ENCODE measurements around the gene ALDH4A1.

ALDH4A1 gene

GRCh38 chr1:18939398-18940302 is 37.3 kb upstream of the ALDH4A1 start:
- DNase-seq, result no peak

DNA sequence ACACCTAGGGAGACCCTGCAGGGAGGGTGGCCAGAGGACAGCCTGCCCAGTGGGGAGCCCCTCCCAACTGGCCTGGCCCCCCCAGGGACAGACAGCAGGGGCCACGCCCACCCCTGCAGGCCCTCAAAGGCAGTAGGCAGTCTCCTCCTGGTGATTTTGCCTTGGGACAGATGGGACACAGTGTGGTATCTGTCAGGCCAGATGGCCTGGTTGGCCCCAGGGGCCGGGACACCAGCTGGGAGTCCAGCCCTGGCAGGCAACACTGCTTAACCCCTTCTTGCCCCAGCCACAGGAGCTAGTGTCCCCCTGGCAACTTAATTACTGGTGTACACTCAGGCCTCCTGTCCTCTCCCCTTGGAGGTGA is 36.3 kb upstream of the ALDH4A1 start:
- peak; percentile 42 for DNase-seq

DNA sequence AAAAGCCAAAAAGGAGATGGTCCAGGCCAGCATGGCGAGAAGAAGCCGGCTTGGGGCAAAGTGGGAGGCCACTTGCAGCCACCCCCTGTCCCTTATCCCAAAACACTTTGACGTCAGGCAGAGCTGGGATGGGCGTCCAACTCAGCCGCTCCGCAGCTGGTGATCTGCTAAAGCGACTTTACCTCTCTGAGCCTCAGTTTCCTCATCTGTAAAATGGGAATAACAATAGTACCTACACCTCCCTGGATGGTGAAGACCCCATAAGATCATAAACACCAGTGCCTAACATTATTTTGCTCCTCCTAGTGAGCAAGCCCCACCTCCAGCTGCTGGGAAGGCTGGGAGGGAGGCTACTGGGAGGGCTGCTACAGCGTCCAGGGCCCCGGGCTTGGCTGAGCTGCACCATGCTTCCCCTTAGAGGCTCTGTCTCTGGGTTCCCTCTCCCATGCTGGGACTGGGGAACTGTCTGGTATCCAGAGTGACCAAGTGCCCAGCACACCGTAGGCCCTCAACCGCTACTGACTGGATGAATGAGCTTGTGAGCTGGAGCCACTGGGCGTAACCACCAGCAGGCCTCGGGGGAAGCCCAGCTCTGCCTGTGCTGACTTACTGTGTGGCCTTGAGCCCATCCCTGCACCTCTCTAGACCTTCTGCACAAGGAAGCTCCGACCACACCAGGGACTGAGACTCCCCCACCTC is 35.8 kb upstream of the ALDH4A1 start:
- no peak for DNase-seq

DNA sequence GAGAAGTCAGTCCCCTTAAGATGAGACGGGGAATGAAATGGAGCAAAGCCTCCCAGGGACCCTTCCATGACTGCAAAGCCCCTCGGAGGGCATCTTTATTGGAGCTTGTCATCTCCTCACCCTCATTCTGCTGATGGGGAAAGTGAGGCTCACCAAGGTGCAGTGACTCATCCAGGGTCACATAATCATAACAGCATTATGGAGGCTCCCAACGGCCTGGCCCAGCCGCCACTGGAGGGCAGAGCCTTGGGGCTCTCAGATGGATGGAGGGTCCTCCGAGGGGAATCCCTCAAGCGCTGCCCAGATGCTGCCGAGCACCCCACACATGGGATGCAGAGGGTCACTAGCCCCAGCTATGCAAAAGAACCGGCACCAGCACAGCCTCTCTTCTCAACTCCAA is 35.2 kb upstream of the ALDH4A1 start:
- DNase-seq, result no peak

GRCh38 chr1:18936814-18937481 is 34.6 kb upstream of the ALDH4A1 start:
- DNase-seq, result no peak

DNA sequence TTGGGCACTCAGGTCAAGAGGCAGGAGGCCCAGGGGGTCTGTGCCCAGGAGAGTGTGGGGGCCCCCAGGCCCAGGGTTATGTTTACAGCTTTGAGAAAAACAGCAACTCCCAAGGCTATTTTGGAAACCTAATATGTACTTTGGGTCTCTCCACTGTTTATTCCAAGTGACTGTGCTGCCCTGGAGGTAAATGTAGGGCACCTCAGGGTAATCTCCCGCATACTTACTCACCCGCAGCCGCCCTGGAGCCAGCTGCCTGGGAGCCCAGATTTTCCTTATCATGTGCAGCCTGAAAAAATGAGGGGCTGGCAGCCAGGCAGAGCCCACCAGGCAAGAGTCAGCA is 34.1 kb upstream of the ALDH4A1 start:
- DNase-seq, result no peak

- no peak for DNase-seq
Measured at GRCh38 chr1:18934205-18935000, 32.0 kb upstream of the ALDH4A1 start.

GRCh38 chr1:18932879-18933278 is 30.5 kb upstream of the ALDH4A1 start:
- no peak for DNase-seq

GRCh38 chr1:18932387-18932786 is 30.0 kb upstream of the ALDH4A1 start:
- no peak for DNase-seq

DNA sequence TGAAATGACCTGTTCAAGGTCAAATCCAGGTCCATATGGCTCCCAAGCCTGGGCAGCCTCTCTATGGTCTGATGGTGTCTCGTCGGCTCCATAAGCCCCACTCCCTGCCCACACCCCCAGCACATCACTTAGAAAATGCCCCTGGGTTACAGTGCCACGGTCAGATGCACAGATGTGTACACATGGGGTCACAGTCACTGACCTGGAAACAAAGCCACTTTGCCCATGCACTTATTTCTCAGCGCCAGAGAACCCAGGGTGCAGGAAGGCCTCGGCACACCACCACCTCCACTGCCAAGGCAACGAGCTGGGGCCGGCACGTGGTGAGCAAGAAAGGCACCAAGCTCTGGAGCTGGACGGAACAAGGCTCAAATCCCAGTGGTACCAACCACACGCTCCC is 29.4 kb upstream of the ALDH4A1 start:
- DNase-seq, result no peak

DNA sequence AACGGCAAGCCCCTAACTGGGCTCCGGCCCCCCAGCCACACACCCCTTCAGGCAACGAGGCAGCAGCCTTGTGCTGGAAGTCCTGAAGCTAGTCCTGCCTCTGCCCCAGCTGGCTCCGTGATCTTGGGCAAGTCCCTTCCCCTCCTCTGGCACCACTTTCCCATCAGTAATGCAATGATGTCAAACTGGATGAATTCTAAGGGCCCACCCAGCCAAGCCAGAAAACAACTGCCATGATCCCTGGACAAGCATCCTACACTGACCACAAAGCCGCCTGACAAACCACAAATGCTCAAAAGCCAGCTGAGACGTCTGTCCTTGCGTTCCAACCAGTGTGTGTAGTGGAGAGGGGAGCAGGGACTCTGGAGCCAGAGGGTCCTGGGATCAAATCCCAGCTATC is 27.3 kb upstream of the ALDH4A1 start:
- no peak for DNase-seq

DNA sequence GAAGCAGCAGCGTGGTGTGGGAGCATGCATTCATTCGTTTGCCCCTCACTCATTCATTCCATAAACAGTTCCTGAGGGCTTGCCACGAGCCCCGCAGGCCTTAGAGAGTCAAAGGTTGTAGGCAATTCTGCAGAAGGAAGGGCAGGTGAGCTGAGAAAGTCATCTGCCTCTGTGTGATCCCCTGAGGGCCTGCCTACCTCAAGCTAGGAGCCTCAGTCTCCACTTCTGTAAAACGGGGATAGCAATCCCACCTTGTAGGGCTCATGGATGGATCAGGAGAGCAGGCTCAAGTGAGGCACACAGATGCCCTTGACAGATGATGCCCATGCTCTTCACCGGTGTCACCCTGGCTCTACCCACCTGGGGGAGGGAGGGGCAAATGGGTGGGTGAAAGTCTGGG is 26.6 kb upstream of the ALDH4A1 start:
- DNase-seq, result no peak

DNA sequence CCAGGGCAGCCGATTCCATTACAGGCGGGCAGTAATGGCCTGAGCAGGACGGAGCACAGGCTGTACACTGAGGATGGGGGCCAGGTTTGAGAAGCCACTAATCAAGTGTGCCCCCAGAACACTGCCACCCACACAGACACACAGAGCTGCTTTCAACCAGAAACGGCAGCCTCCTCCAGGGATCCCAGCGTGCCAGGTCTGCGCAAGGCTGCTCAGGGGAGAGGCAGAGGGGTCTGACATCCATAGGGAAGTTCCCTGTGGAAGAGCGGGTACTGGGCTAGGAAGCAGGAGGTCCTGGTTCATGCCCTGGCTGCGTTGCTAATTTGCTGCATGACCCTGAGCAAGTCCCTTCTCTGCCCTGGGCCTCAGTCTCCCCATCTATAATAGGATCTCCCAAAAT is 26.1 kb upstream of the ALDH4A1 start:
- DNase-seq, result no peak

DNA sequence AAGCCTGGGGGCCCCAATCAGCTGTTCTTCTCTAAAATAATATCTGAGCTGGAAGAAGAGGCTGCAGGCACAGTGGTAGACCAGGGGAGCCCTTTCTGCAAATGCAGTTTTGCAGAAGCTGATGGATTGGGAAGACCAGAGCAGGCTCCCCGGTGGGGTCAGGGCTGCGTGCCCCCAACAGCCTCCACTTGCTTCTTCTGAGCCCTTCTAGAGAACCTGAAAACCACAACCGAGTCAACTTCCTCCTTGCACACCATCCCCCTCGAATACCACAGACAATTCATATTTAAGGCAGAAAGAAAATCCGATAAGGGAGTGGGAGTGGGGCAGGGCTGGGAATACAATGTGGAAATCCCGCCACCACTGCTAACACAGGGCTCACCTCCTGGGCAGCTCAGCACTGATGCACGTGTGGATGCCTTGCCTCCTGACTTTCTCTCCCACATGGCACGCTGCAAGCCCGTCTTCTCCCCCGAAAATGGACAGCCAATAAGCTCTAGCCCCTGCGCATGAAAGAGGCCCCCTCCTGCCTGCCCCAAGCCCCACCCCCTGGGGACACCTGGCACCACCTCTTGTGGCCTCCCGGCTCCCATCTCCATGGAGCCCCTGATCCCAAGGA is 25.4 kb upstream of the ALDH4A1 start:
- DNase-seq, result no peak

DNA sequence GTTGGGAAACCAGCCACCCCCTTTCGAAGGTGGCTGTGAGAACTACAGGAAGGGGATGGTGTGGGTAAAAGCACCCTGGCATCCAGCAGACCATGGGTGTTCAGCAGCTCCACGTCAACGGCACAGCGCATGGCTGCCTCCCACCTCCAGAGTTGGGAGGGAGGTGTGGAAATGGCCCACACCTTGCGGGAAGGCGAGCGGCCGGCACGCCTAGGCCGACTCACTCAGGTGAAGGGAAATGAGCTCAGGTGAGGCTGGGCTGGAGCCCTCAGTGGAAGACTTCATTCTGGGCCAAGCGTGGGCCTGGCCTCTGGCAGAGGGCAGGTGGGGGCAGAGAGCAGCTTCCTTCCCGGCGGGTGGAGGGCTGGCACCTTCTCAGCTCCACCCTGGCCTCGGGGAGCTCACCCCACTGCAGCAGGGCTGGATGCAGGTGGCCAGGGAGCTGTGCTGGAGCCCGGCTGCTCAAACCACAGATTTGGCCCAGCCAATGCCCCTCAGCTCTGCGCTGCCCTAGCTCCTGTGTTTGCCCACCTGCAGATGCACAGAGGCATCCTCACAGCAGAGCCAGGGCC is 24.8 kb upstream of the ALDH4A1 start:
- no peak for DNase-seq

- DNase-seq, result no peak
Measured at GRCh38 chr1:18926315-18927081, 24.1 kb upstream of the ALDH4A1 start.

DNA sequence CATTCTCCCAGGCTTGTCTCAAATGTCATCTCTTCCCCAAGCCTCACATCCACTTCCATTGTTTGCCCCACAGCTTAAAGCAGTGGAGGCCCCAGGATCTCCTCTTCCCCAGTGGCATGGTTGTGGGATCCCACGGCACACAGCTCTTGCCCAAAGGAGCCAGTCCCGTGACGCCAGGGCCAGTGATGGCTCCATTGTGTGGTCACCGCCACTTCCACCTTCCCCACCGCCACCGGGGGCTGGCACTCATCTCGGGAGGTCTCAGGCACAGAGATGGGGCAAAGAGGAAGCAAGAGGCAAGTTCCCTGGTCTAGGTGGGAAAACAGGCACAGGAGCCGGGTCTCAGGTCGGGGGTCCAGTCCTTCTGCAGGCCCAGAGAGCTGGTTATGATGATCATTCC is 22.9 kb upstream of the ALDH4A1 start:
- DNase-seq, result no peak

DNA sequence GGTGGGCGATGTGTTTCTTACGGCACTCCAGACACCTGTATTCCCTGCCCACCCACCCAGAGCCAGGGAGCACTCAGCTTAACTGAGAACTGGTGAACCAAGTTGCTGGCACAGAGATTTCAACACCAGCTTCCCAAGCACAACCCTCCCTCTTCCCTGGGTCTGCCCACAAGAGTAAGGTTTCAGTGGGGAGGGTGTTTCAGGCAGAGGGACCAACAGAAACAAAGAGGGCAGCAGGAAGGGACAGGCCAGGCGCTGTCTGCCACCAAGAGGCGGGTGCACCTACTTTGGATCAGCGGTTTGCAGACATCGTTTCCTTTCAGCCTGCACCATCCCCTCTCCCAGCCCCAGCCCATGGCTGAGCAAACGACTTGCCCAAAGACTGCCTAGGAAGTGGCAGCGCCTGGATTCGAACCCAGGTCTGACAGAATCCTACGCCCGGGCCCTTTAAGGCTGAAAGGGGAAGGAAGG is 21.9 kb upstream of the ALDH4A1 start:
- DNase-seq, result no peak

GRCh38 chr1:18923756-18924211 is 21.4 kb upstream of the ALDH4A1 start:
- peak; percentile 27 for DNase-seq

GRCh38 chr1:18922848-18923755 is 20.7 kb upstream of the ALDH4A1 start:
- DNase-seq, result no peak

Measured in NCI-H1694 treated with DMSO at 0.1 percent for 48 hours (cell line).